Activated naive CD4-positive, alpha-beta T cell (primary cell): Measurements from ENCODE around the gene RUNX1.
"Not testable (repeated sequence)": the region's sequence is repeated elsewhere in the genome, so short reads cannot be mapped to it uniquely, and the experiment has no call there.

ENCODE experiments used
- DNase-seq, 4 experiments: peaks; one replicate each; lab custom pipeline; 2025; lab: John Stamatoyannopoulos, UW

Gene RUNX1

GRCh38 chr21:35016517-35017188 is 32.4 kb downstream of the RUNX1 start:
- DNase-seq: no peak

- DNase-seq: no peak
These were observed 33.0 kb downstream of the RUNX1 start for GRCh38 chr21:35016071-35016470.

- DNase-seq: no peak
These were observed 33.6 kb downstream of the RUNX1 start for GRCh38 chr21:35015435-35016024.

GRCh38 chr21:35014302-35015041 is 34.6 kb downstream of the RUNX1 start:
- no peak for DNase-seq

- no peak for DNase-seq
These were observed 37.4 kb downstream of the RUNX1 start for GRCh38 chr21:35011681-35012080.

- no peak for DNase-seq
These were observed 38.7 kb downstream of the RUNX1 start for GRCh38 chr21:35010447-35010846.

- DNase-seq: no peak
These were observed 41.8 kb downstream of the RUNX1 start for GRCh38 chr21:35007348-35007747.

- no peak for DNase-seq
These were observed 42.3 kb downstream of the RUNX1 start for GRCh38 chr21:35006771-35007170.

GRCh38 chr21:35006248-35006647 is 42.9 kb downstream of the RUNX1 start:
- DNase-seq: no peak

GRCh38 chr21:35005560-35006224 is 43.4 kb downstream of the RUNX1 start:
- DNase-seq: no peak

GRCh38 chr21:35005077-35005476 is 44.0 kb downstream of the RUNX1 start:
- no peak for DNase-seq

GRCh38 chr21:35004314-35004713 is 44.8 kb downstream of the RUNX1 start:
- DNase-seq: no peak

- no peak for DNase-seq
These were observed 46.0 kb downstream of the RUNX1 start for GRCh38 chr21:35002879-35003722.

GRCh38 chr21:34999397-34999941 is 49.6 kb downstream of the RUNX1 start:
- DNase-seq: no peak

GRCh38 chr21:34998176-34998575 is 50.9 kb downstream of the RUNX1 start:
- no peak for DNase-seq

- DNase-seq: no peak
These were observed 51.8 kb downstream of the RUNX1 start for GRCh38 chr21:34997294-34997693.

- DNase-seq: no peak
These were observed 52.6 kb downstream of the RUNX1 start for GRCh38 chr21:34996304-34997101.

GRCh38 chr21:34995979-34996303 is 53.2 kb downstream of the RUNX1 start:
- DNase-seq: no peak

GRCh38 chr21:34994766-34995631 is 54.1 kb downstream of the RUNX1 start:
- no peak for DNase-seq

- not testable (repeated sequence) for DNase-seq
These were observed 55.6 kb downstream of the RUNX1 start for GRCh38 chr21:34993521-34993921.
